H4 (cell line): Measurements from ENCODE around the gene LRRN2. TPM values are rescaled to one million over a fixed set of nuclear protein-coding genes. Genes with fewer than 3 reads are reported as not detected.
"Not testable (repeated sequence)": the region's sequence is repeated elsewhere in the genome, so short reads cannot be mapped to it uniquely, and the experiment has no call there.

ENCODE experiments used
- DNase-seq: peaks from one replicate; pipeline ENCODE4 v3.0.0-alpha.2; 2015; ENCODE audit warnings: low spot score
- total RNA-seq: library from RNA; depleted of rRNA; stranded (reverse); fragments of >200 nt; shearing (Covaris generic); gene quantifications from 2 replicates; pipeline ENCODE4 v1.2.3, GENCODE V29; 2014; rRNA removed

LRRN2 gene
- total RNA-seq, 1 experiment from 2014 or later: 1.1 TPM

GRCh38 chr1:204575221-204576190 lies 110.0 kb downstream of the LRRN2 start:
- no peak for DNase-seq

- no peak for DNase-seq
Observed at GRCh38 chr1:204574865-204575163, 110.7 kb downstream of the LRRN2 start.

GRCh38 chr1:204574016-204574864 lies 111.3 kb downstream of the LRRN2 start:
- DNase-seq: no peak

- DNase-seq: no peak
Observed at GRCh38 chr1:204572923-204573922, 112.3 kb downstream of the LRRN2 start.

GRCh38 chr1:204571631-204572030 lies 113.9 kb downstream of the LRRN2 start:
- DNase-seq: no peak

GRCh38 chr1:204571128-204571527 lies 114.4 kb downstream of the LRRN2 start:
- no peak for DNase-seq

- not testable (repeated sequence) for DNase-seq
Observed at GRCh38 chr1:204570021-204570420, 115.5 kb downstream of the LRRN2 start.

- no peak for DNase-seq
Observed at GRCh38 chr1:204569478-204569877, 116.1 kb downstream of the LRRN2 start.

- DNase-seq: no peak
Observed at GRCh38 chr1:204568576-204569315, 116.8 kb downstream of the LRRN2 start.

Other genes starting within 250 kb of the LRRN2 start
- 2.4 and 3.4 TPM in 2 replicates for gene PIK3C2B, start 190.9 kb downstream of the LRRN2 start, total RNA-seq
- 3.6 and 5.9 TPM in 2 replicates for gene MDM4, start 169.3 kb downstream of the LRRN2 start, total RNA-seq
- 3.1 and 3.2 TPM in 2 replicates for gene NFASC, start 185.1 kb upstream of the LRRN2 start, total RNA-seq